C4-2B (cell line): ENCODE measurements around the gene TRAPPC10.

ENCODE experiments used
- H3K27ac ChIP-seq: fragments of 450-650 bp; 2 replicates; pipeline ENCODE4 v1.5.1; 2017
- CTCF ChIP-seq: fragments of 450-650 bp; conservative IDR thresholded peaks from 2 replicates; pipeline ENCODE4 v1.5.1; 2017; ENCODE audit warnings: mild to moderate bottlenecking
- ZFX ChIP-seq: fragments of 450-650 bp; IDR thresholded peaks from 2 replicates; pipeline ENCODE4 v1.6.1; 2017

TRAPPC10 gene

DNA sequence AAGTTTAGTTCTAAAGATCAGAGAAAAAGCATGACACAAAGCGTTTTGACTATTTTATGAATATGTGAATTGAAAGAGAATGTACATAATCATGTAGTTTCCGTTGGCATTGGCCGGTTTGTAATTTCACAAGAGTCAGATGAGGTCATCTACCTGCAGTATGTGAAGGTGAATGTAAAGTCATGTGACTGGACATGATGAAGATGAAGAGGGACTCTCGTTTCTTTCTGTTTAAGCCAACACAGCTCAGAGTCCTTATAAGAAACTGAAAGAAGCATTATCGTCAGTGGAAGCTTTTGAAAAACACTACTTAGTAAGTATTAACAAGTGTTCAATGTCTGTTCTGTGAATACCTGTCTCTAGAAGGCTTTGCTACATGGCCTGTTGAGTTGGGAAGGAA, 64.2 kb downstream of the TRAPPC10 start:
- no peak overlapping the region for H3K27ac ChIP-seq
- TF ChIP-seq CTCF: no peak
- no peak for TF ChIP-seq ZFX

- no peak for TF ChIP-seq CTCF
- no peak for TF ChIP-seq ZFX
- no peak overlapping the region for H3K27ac ChIP-seq
Measured at GRCh38 chr21:44078411-44078981, 66.4 kb downstream of the TRAPPC10 start.

- no peak overlapping the region for H3K27ac ChIP-seq
- TF ChIP-seq ZFX (no peak), CTCF (no peak)
Measured at GRCh38 chr21:44079446-44079845, 67.3 kb downstream of the TRAPPC10 start.

- H3K27ac ChIP-seq: no peak overlapping the region
- TF ChIP-seq ZFX (no peak), CTCF (no peak)
Measured at GRCh38 chr21:44079846-44080245, 67.7 kb downstream of the TRAPPC10 start.

DNA sequence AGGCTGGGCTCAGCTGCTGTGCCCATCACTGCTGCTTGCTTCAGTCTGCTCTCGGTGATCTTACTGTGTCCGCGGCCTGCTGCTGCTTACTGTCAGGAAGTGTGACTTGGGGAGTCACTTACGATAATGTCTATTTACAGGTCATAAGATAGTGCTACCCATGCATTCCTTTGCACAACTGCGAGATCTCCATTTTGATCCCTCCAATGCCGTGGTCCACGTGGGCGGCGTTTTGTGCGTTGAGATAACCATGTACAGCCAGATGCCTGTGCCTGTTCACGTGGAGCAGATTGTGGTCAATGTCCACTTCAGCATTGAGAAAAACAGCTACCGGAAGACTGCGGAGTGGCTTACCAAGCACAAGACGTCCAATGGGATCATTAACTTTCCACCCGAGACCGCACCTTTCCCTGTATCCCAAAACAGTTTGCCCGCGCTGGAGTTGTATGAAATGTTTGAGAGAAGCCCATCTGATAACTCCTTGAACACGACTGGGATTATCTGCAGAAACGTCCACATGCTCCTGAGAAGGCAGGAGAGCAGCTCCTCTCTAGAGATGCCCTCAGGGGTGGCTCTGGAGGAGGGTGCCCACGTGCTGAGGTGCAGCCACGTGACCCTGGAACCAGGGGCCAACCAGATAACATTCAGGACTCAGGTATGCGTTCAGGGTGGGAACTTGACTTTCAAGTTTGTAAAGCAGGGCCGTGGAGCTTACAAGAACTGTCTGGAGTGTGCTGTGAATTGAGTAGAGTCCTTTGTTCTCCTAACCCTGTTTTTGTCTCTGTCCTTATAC, 70.7 kb downstream of the TRAPPC10 start:
- TF ChIP-seq ZFX (no peak), CTCF (no peak)

GRCh38 chr21:44083631-44084291, 71.7 kb downstream of the TRAPPC10 start:
- H3K27ac ChIP-seq: no peak overlapping the region
- TF ChIP-seq CTCF (no peak), ZFX (no peak)

More for the DNA sequence above, 70.7 kb downstream of the TRAPPC10 start:
- no peak overlapping the region for H3K27ac ChIP-seq
